Non-pigmented ciliary epithelial cell (primary cell): Measurements from ENCODE around the gene RARB.

Source experiments
- DNase-seq: peaks from one replicate; pipeline ENCODE4 v3.0.0-alpha.2; 2010; ENCODE audit warnings: low read depth

Gene RARB

GRCh38 chr3:25423780-25424588, 4.1 kb upstream of the RARB start:
- no peak for DNase-seq

DNA sequence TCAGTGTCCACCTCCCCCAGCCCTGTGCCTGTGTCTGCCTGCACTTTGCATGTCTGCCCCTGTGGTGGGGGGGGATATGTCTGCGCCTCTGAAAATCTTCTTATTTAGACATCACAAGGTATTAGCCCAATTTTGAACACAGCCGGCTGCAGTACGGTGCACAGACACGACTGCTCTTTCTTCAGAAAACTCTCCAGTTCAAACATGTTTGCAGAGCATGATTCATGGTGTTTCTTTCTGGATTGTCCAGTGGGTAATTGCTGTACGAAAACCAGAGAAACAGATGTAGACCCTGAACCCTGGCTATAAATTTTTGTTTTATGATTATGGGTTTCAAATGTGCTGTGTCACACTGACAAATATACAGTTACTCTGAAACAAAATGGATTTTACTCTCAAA, 3.4 kb upstream of the RARB start:
- DNase-seq = no peak

- DNase-seq = no peak
Observed at GRCh38 chr3:25426408-25426807, 1.7 kb upstream of the RARB start.

GRCh38 chr3:25427155-25427554, 908 bp upstream of the RARB start:
- DNase-seq = peak; percentile 56

- no peak for DNase-seq
Observed at GRCh38 chr3:25427563-25427941, 511 bp upstream of the RARB start.

GRCh38 chr3:25428789-25429335, 799 bp downstream of the RARB start:
- no peak for DNase-seq

DNA sequence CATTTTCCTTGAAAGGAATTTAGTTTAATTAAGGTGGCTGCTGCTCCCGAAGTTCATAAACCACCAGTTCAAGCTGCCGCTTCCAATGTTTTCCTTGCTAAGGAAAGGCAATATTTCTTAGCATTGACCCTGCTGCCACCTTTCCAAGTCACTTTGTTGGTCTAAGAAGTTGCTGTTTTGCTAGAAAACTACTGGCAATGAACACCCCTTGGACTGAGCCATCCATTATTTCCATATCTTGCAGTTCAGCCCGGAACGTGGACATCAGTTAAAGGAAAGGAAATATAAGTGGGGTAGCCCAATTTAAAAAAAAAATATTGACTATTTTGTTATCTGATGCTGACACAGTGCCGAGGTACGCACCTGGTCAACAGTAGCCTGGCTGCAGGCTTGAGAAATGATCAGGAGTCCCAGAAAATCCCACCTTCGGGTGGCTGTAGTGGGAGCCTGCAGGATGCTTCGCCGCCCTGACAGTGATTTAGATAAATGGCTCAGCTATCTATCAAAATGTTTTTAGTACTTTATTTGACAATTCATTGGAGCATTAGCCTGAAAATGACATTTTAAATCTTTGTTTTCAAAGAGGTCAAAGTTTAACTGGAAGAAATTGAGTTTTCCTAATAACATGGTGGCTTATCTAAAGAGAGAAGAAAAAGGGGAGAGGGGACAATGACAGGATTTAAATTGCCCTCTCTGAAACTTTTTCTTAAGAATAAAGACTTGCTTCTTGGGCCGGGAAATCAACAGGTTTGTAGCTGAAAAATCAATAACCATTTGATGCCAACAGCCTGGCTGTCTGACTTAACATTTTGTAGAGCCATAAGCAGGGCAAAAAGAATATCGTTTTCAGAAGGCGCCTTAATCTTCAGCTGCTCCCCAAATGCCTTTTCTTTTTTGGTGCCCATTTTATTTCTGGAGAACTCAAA, 1.6 kb downstream of the RARB start:
- DNase-seq = no peak

DNA sequence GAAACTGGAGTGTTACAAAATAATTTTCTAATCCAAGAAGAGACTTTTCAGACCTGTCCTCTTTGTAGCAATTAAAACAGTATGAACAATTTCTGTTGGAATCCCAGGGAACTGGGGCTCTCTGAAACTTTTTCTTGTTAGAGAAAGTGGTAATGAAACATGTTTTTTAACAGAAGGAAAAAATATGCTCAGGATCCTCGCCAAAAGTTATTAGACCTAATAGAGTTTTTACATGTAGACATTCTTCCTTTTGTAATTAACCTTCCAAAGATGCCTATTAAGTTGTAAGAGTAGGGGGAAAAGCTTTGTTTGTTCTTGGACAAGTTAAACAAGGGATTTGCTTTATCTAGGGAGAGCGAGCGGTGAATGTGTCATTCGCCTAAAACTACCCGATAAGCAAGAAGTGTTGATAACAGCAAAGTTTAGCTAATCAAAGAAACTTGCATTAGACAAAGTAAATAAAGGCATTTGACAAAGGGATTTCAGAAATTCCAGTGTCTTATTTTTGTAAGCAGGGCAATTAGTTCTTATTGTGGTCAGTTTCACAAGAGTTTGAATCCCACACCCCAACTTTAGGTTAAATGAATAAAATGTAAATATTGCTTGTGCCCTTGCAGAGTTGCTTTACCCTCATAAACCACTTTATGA, 2.3 kb downstream of the RARB start:
- no peak for DNase-seq

GRCh38 chr3:25430935-25431770, 3.1 kb downstream of the RARB start:
- DNase-seq = no peak

- DNase-seq = no peak
Observed at GRCh38 chr3:25432176-25432720, 4.2 kb downstream of the RARB start.

DNA sequence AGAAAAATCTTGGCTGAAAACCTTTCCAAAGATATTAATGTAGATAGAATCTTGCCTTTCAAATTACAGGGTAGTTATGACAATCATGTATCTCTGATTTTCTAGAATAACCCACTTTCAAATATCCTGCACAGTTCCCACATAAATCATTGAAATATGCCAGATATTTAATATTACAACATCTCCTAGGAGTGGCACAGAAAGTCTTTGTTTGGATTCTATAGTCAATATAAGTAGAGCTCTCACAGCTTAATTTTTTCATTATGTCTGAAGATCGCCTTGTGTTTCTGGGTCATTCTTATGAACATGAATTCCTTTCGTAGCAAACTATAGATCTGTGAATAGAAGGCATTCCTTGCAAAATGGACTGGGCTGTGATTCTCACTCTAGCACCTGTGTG, 5.0 kb downstream of the RARB start:
- DNase-seq = no peak

DNA sequence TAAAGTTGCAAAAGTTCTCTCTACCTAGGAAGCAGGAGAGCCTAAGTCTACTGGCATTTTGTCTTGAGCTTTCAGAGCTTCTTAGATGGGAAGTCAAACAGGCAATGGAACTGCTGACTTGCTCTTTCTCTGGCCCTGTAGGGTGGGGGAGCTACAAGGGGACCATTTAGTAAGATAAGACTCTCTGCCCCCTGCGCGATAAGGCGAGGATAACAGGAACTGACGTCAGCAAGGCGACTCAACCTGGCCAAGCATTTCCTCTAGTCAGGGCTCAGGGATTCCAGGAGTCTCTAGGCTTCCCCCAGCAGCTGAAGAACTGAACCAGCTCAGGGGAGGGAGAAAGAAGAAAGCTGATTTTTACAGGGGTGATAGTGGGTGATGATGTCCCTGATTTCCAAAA, 5.8 kb downstream of the RARB start:
- DNase-seq = no peak

- DNase-seq = no peak
Observed at GRCh38 chr3:25437953-25438352, 9.9 kb downstream of the RARB start.

GRCh38 chr3:25438791-25439555, 10.9 kb downstream of the RARB start:
- DNase-seq = no peak

DNA sequence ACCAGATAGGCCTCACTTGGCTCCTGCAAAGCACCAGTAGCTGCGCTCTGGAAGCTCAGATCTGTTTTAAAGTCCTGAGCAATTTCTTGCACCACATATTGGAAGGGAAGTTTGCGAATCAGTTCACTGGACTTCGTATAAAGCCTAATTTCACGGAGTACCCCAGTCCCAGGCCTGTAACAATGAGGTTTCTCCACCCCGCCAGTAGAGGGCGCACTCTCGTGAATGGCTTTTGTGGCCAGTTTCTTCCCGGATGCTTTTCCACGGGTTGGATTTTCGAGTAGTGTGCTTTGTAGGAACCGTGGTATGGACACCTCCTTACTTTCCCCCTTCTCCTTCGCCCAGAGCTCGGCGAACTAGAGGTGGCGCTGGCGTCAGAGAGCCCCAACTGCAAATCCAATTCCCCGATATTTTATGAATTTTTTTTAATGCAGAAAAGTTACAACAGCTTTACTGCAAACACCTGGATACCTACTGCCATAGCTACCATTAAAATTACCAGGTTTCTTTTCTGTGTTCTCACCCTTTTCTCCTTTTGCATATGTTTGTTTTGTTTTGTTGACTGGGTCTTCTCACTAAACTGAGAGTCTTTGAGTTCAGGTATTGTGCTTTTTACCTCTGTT, 13.3 kb downstream of the RARB start:
- DNase-seq = no peak

DNA sequence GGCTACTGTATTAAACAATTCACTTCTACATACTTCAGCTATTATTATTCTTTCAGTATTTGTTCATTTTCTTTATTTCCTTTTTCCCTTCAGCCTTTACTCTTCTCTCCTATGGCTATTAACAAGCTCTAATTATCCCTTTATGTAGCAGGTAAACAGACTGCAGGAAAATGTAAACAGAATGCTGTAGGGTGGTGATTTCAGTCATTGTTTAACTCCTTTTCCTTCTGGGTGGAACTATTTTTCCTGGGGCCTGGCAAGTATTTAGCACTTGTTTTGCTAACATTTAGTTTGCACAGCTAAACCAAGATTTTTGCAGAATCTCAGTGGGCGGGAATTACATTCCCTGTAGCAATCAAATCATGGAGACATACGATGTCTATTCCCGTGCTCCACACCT, 14.4 kb downstream of the RARB start:
- DNase-seq = no peak

- no peak for DNase-seq
Observed at GRCh38 chr3:25444273-25444672, 16.2 kb downstream of the RARB start.

- no peak for DNase-seq
Observed at GRCh38 chr3:25445731-25446130, 17.7 kb downstream of the RARB start.

- DNase-seq = no peak
Observed at GRCh38 chr3:25447285-25447684, 19.2 kb downstream of the RARB start.

GRCh38 chr3:25447925-25448324, 19.9 kb downstream of the RARB start:
- no peak for DNase-seq
